MCF 10A (cell line): ENCODE results near the gene TMEM184B. TPM values are rescaled to one million over a fixed set of nuclear protein-coding genes. Genes with fewer than 3 reads are reported as not detected.
"Not testable (repeated sequence)": the region's sequence is repeated elsewhere in the genome, so short reads cannot be mapped to it uniquely, and the experiment has no call there.

Experiments
- BruUV-seq: library from RNA; stranded (reverse); fragments of 400-500 nt; replicated peaks from 2 replicates; lab custom pipeline; 2021; lab: Mats Ljungman, UMichigan
- CTCF ChIA-PET: fragments of 300-600 bp; sonication (Branson Sonifier 250); formaldehyde crosslinking; extraction: SDS; loops from one replicate; lab custom pipeline; 2021; ENCODE audit warnings: antibody characterized with exemption, inconsistent platforms; lab: Yijun Ruan, JAX
- POLR2A ChIA-PET: fragments of 300-600, 350-650 bp; sonication (Branson Sonifier 250); formaldehyde crosslinking; extraction: SDS; loops from one replicate; lab custom pipeline; 2020; ENCODE audit warnings: antibody characterized with exemption, inconsistent platforms; lab: Yijun Ruan, JAX
- DNase-seq: peaks from one replicate; pipeline ENCODE4 v3.0.0-alpha.2; 2018; ENCODE audit not compliant: unreplicated experiment
- H3K27ac Mint-ChIP-seq: one replicate; pipeline ENCODE4 v1.8.0; 2022; ENCODE audit warnings: mild to moderate bottlenecking, low read depth, mixed read lengths; ENCODE audit not compliant: unreplicated experiment
- H3K27me3 Mint-ChIP-seq: one replicate; pipeline ENCODE4 v1.8.0; 2022; ENCODE audit warnings: mixed read lengths; ENCODE audit not compliant: insufficient read depth, unreplicated experiment
- H3K36me3 Mint-ChIP-seq: one replicate; pipeline ENCODE4 v1.8.0; 2022; ENCODE audit warnings: mild to moderate bottlenecking, moderate library complexity, mixed read lengths; ENCODE audit not compliant: insufficient read depth, unreplicated experiment
- H3K4me1 Mint-ChIP-seq: one replicate; pipeline ENCODE4 v1.8.0; 2022; ENCODE audit warnings: mixed read lengths; ENCODE audit not compliant: insufficient read depth, unreplicated experiment
- H3K4me3 Mint-ChIP-seq: one replicate; pipeline ENCODE4 v1.8.0; 2022; ENCODE audit warnings: mild to moderate bottlenecking, moderate library complexity, mixed read lengths; ENCODE audit not compliant: unreplicated experiment
- H3K9me3 Mint-ChIP-seq: one replicate; pipeline ENCODE4 v1.8.0; 2022; ENCODE audit warnings: mixed read lengths; ENCODE audit not compliant: unreplicated experiment
- intact Hi-C: fragments of 100-400 bp; cut with micrococcal nuclease; formaldehyde crosslinking; loops from 2 replicates; pipeline ENCODE4 v1.14.1; 2022
- total RNA-seq: library from RNA; stranded (reverse); gene quantifications from 2 replicates; pipeline ENCODE4 v1.2.3, GENCODE V29; 2022
- TF ChIP-seq, protein P1 (sequence below): fragments of 200-600 bp; IDR thresholded peaks from one replicate; pipeline ENCODE4 v1.8.0; 2022; ENCODE audit warnings: antibody characterized with exemption, mild to moderate bottlenecking; ENCODE audit not compliant: unreplicated experiment

The TMEM184B gene
- total RNA-seq, 1 experiment from 2014 or later, result 58.7 TPM

DNA sequence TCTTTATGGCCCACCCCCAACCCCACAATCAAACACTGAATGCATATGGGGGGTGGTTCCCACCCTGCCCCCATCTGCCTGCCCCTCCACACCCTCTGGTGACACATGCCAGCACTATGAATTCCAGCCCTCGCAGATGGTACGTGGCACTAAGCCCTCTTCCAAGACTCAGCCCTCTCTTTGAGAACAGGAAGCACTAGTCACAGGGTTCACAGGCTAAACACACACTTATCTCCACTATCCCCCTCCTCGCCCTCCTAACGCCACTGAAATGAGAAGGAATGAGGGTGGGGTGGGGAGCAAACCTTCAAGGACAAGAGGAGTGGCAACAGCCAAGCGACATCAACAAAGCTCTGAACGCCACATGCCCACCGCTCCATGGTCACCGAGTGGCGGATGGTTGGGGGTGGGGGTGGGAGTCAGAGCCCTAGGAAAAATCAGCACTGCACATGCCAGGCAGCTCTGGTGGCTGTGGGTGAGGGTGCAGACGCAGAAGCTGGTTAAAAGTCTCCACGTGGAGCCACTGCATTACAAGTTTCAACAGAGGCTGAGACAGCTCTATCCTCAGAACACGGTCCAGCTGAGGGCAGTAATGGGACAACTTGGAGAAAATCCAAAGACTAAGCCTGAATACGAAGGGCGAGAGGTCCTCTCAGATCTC is 33.6 kb downstream of the TMEM184B start:
- TF ChIP-seq, protein P1, sequence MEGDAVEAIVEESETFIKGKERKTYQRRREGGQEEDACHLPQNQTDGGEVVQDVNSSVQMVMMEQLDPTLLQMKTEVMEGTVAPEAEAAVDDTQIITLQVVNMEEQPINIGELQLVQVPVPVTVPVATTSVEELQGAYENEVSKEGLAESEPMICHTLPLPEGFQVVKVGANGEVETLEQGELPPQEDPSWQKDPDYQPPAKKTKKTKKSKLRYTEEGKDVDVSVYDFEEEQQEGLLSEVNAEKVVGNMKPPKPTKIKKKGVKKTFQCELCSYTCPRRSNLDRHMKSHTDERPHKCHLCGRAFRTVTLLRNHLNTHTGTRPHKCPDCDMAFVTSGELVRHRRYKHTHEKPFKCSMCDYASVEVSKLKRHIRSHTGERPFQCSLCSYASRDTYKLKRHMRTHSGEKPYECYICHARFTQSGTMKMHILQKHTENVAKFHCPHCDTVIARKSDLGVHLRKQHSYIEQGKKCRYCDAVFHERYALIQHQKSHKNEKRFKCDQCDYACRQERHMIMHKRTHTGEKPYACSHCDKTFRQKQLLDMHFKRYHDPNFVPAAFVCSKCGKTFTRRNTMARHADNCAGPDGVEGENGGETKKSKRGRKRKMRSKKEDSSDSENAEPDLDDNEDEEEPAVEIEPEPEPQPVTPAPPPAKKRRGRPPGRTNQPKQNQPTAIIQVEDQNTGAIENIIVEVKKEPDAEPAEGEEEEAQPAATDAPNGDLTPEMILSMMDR, result no peak
- CTCF ChIA-PET, result interaction anchor here (0.7 to 1.7 kb wide), 5 partner anchors 9 to 421 kb away, joined by 3 to 8 read pairs (median 4); no protein-coding TSS in a partner anchor
- BruUV-seq, result TSS peak; percentile 44
- Mint-ChIP-seq H3K27me3 (no peaks in the 10 kb centered on the region), H3K9me3 (no peaks in the 10 kb centered on the region), H3K36me3 (peaks cover 12% of the 10 kb centered on the region), H3K4me3 (no peak overlapping the region), H3K27ac (peak overlapping the region; percentile 78), H3K4me1 (peaks cover 34% of the 10 kb centered on the region)
- intact Hi-C loops, result no loop called here
- POLR2A ChIA-PET, result interaction anchor here (0.6 to 1.4 kb wide), 7 partner anchors 9 to 460 kb away, joined by 3 to 5 read pairs (median 3); partner anchors contain the start of gene PLA2G6
- peak; percentile 62 for DNase-seq

- no TSS peak for BruUV-seq
- TF ChIP-seq, protein P1, result no peak
- intact Hi-C loops, result no loop called here
- Mint-ChIP-seq H3K27me3 (no peaks in the 10 kb centered on the region), H3K36me3 (peaks cover 16% of the 10 kb centered on the region), H3K4me1 (peaks cover 34% of the 10 kb centered on the region), H3K4me3 (no peak overlapping the region), H3K27ac (peak overlapping the region; percentile 78), H3K9me3 (no peaks in the 10 kb centered on the region)
- POLR2A ChIA-PET, result interaction anchor here (0.6 to 1.3 kb wide), 3 partner anchors 10 to 461 kb away, joined by 3 to 5 read pairs (median 4); no protein-coding TSS in a partner anchor
- no peak for DNase-seq
- CTCF ChIA-PET, result interaction anchor here (0.6 to 0.8 kb wide), 2 partner anchors 159 to 170 kb away, joined by 4 read pairs; no protein-coding TSS in a partner anchor
Measured at GRCh38 chr22:38238519-38239071, 34.2 kb downstream of the TMEM184B start.

- no peak overlapping the region for H3K4me3 Mint-ChIP-seq
- H3K27me3 Mint-ChIP-seq, result no peaks in the 10 kb centered on the region
- no peak for DNase-seq
- H3K27ac Mint-ChIP-seq, result no peak overlapping the region
- peaks cover 16% of the 10 kb centered on the region for H3K36me3 Mint-ChIP-seq
- ChIA-PET CTCF (interaction anchor here (0.6 kb wide), 1 partner anchor 221 kb away, joined by 5 read pairs; no protein-coding TSS in a partner anchor), POLR2A (no interaction called here)
- TF ChIP-seq, protein P1, result no peak
- BruUV-seq, result no TSS peak
- intact Hi-C loops, result no loop called here
- no peaks in the 10 kb centered on the region for H3K9me3 Mint-ChIP-seq
- peaks cover 32% of the 10 kb centered on the region for H3K4me1 Mint-ChIP-seq
Measured at GRCh38 chr22:38236786-38237185, 36.0 kb downstream of the TMEM184B start.

- no peaks in the 10 kb centered on the region for H3K9me3 Mint-ChIP-seq
- H3K4me1 Mint-ChIP-seq, result peaks cover 24% of the 10 kb centered on the region
- no TSS peak for BruUV-seq
- H3K4me3 Mint-ChIP-seq, result no peak overlapping the region
- peaks cover 15% of the 10 kb centered on the region for H3K36me3 Mint-ChIP-seq
- no peaks in the 10 kb centered on the region for H3K27me3 Mint-ChIP-seq
- ChIA-PET POLR2A (interaction anchor here (0.6 kb wide), 1 partner anchor 31 kb away, joined by 3 read pairs; no protein-coding TSS in a partner anchor), CTCF (interaction anchor here (0.6 to 1.5 kb wide), 2 partner anchors 173 to 183 kb away, joined by 3 to 4 read pairs; no protein-coding TSS in a partner anchor)
- intact Hi-C loops, result no loop called here
- no peak overlapping the region for H3K27ac Mint-ChIP-seq
- TF ChIP-seq, protein P1, result no peak
- no peak for DNase-seq
Measured at GRCh38 chr22:38235240-38235850, 37.5 kb downstream of the TMEM184B start.

DNA sequence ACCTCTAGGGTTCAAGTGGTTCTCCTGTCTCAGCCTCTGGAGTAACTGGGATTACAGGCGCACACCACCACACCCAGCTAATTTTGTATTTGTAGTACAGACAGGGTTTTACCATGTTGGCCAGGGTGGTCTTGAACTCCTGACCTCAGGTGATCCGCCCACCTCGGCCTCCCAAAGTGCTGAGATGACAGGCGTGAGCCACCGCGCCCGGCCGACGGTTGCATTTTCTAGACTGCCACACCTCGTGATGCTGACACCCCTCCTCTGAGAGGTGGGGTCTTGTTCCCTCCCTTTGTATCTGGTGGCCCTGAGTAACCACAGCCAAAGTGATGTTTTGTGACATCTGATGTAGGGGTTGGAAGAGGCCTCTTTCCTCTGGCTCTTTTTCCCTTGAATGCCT is 39.0 kb downstream of the TMEM184B start:
- DNase-seq, H3K27me3 Mint-ChIP-seq, BruUV-seq, H3K9me3 Mint-ChIP-seq, H3K27ac Mint-ChIP-seq, POLR2A ChIA-PET, H3K4me3 Mint-ChIP-seq, intact Hi-C loops: not testable (repeated sequence)
- H3K36me3 Mint-ChIP-seq, result peaks cover 16% of the 10 kb centered on the region
- peaks cover 17% of the 10 kb centered on the region for H3K4me1 Mint-ChIP-seq
- CTCF ChIA-PET, result interaction anchor here (0.9 to 1.5 kb wide), 2 partner anchors 119 to 182 kb away, joined by 3 to 4 read pairs; no protein-coding TSS in a partner anchor
